ENCODE results near the gene SIRT6.

DNA sequence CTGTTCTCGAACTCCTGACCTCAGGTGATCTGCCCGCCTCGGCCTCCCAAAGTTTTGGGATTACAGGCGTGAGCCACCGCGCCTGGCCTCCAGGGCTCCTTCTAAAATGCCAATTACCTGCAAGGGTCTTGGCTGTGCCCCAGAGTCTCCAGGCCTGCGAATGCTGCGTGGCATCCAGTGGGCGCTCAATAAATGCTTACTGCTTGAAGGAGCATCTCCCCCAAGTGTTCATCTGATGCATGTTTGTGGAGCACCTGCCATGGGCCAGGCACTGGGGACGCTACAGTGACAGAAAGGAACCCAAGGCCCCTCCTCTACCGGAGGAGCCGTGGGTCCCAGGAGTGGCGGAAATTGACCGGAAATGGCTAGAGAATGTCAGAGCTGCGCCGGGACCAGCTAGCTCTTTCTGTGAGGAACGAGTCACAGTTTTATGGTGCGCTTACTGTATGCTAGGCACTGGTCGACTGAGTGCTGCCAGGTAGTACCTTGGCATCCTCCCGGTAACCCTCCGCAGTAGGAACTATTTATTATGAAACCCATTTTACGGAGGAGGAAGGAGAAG is 14.3 kb upstream of the SIRT6 start:
- TF ChIP-seq POLR2A (IDR thresholded peaks at IDR 0.05) (no peak), POLR2AphosphoS5 (IDR thresholded peaks at IDR 0.05) (no peak)

All from transverse colon (tissue), 3 donors.